Upper lobe of right lung (tissue), 1 donor: ENCODE results near the gene LDB3. TPM values are rescaled to one million over a fixed set of nuclear protein-coding genes. Genes with fewer than 3 reads are reported as not detected.

Experiments used
- ATAC-seq: fragments of 200-7000 bp; cut with Tn5 transposase; one replicate; pipeline ENCODE4 v1.9.1; 2020; ENCODE audit warnings: mild to moderate bottlenecking, moderate library complexity
- DNase-seq: peaks from one replicate; pipeline ENCODE4 v3.0.0-alpha.2; 2020
- H3K27ac ChIP-seq: fragments of 200-600 bp; one replicate; pipeline ENCODE4 v1.8.0; 2022
- H3K27me3 ChIP-seq: fragments of 200-600 bp; one replicate; pipeline ENCODE4 v1.8.0; 2022; ENCODE audit warnings: mild to moderate bottlenecking
- H3K36me3 ChIP-seq: fragments of 200-600 bp; one replicate; pipeline ENCODE4 v1.8.0; 2022
- H3K4me1 ChIP-seq: fragments of 200-600 bp; one replicate; pipeline ENCODE4 v1.8.0; 2022
- H3K4me3 ChIP-seq: fragments of 200-600 bp; one replicate; pipeline ENCODE4 v1.8.0; 2022; ENCODE audit warnings: mild to moderate bottlenecking
- H3K9me3 ChIP-seq: fragments of 200-600 bp; one replicate; pipeline ENCODE4 v1.8.0; 2022
- CTCF ChIP-seq: fragments of 200-600 bp; IDR thresholded peaks from one replicate; pipeline ENCODE4 v1.8.0; 2022; ENCODE audit warnings: antibody characterized with exemption
- intact Hi-C: fragments of 100-400 bp; cut with DNase I; formaldehyde crosslinking; loops from one replicate; pipeline ENCODE4 v1.11.0; 2022
- total RNA-seq: library from RNA; stranded (reverse); fragmentation: NEBNext Ultra II Directional; extraction: Animal tissue kit (Norgen Biotek cat#: 25700); gene quantifications from one replicate; pipeline ENCODE4 v1.2.1, GENCODE V29; 2021
- donor health status: DM: no; HTN: yes; CAD: no; lungs with severe emphysema.

LDB3 gene
- total RNA-seq, 1 donor from 2014 or later: 2.5 TPM

- no peaks in the 10 kb centered on the region for H3K27me3 ChIP-seq
- ATAC-seq (no peak), DNase-seq (no peak)
- TF ChIP-seq CTCF: no peak
- H3K4me3 ChIP-seq: no peak overlapping the region
- H3K4me1 ChIP-seq: peaks cover 4% of the 10 kb centered on the region
- H3K9me3 ChIP-seq: no peaks in the 10 kb centered on the region
- intact Hi-C loops: loop anchor here (10.0 kb wide), 1 partner anchor 205 kb away; no protein-coding TSS in a partner anchor
- no peak overlapping the region for H3K27ac ChIP-seq
- H3K36me3 ChIP-seq: no peaks in the 10 kb centered on the region
Measured at GRCh38 chr10:86690231-86690630, 21.9 kb downstream of the LDB3 start.

GRCh38 chr10:86690657-86691084, 22.4 kb downstream of the LDB3 start:
- Histone ChIP-seq H3K9me3 (no peaks in the 10 kb centered on the region), H3K36me3 (no peaks in the 10 kb centered on the region), H3K27me3 (no peaks in the 10 kb centered on the region), H3K4me1 (peaks cover 4% of the 10 kb centered on the region), H3K27ac (no peak overlapping the region), H3K4me3 (no peak overlapping the region)
- DNase-seq (no peak), ATAC-seq (no peak)
- intact Hi-C loops: loop anchor here (10.0 kb wide), 1 partner anchor 204 kb away; no protein-coding TSS in a partner anchor
- no peak for TF ChIP-seq CTCF

DNA sequence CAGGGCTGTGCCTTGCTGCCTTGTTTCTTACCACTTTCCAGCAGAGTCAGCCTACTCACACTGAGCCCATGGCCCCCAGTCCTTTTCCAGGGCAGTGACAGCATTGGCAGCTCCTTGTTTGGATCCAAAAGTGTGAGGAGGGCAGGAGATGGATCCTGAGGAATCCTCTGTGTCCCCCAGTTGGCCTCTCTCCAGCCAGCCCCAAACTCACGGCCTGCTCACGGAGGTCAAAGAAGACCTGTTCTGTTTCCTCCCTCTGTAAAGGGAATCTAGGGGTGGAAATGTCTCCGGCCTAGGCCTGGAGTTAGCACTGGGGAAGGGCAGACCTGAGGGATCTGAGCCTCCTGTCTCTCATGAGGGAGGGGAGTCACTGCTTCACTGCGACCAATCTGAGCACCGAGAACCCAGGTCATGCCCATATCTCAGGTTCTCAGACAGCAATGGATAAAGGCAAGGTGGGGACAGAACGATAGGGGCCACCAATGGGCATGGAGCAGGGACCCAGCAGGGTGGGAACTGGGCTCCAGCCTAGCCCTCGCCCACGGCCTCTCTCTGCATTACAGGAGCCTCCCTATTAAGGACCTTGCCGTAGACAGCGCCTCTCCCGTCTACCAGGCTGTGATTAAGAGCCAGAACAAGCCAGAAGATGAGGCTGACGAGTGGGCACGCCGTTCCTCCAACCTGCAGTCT, 23.2 kb downstream of the LDB3 start:
- TF ChIP-seq CTCF: no peak

DNA sequence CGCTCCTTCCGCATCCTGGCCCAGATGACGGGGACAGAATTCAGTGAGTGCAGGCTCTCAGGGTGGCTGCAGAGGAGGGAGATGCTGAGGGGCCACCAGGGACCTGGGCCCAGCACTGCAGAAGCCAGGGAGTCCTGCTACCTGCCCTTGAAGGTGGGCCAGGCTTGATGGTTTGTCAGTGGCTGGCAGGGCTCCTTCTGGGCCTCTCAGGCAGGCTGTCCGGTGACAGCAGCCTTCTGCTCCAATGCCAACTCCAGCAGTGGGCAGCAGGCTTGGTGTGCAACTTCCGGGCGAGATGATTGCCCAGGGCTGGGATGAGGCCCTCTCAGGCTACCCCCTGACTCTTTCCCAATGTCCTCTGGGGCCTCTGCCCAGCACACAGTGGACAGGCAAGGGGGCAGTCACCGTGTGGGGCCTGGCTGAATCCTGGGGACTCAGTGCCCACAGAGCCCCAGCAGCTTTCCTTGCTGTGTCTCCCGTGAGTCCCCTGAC, 23.8 kb downstream of the LDB3 start:
- intact Hi-C loops: loop anchor here (10.0 kb wide), 1 partner anchor 203 kb away; no protein-coding TSS in a partner anchor
- no peak overlapping the region for H3K27ac ChIP-seq
- ATAC-seq (no peak), DNase-seq (no peak)
- H3K36me3 ChIP-seq: no peaks in the 10 kb centered on the region
- no peaks in the 10 kb centered on the region for H3K9me3 ChIP-seq
- no peaks in the 10 kb centered on the region for H3K27me3 ChIP-seq
- H3K4me1 ChIP-seq: peaks cover 4% of the 10 kb centered on the region
- no peak for TF ChIP-seq CTCF
- H3K4me3 ChIP-seq: no peak overlapping the region

More for the DNA sequence above, 23.2 kb downstream of the LDB3 start:
- intact Hi-C loops: loop anchor here (10.0 kb wide), 1 partner anchor 203 kb away; no protein-coding TSS in a partner anchor
- DNase-seq (no peak), ATAC-seq (no peak)
- H3K4me1 ChIP-seq: peaks cover 4% of the 10 kb centered on the region
- H3K9me3 ChIP-seq: no peaks in the 10 kb centered on the region
- H3K27ac ChIP-seq: no peak overlapping the region
- no peak overlapping the region for H3K4me3 ChIP-seq
- no peaks in the 10 kb centered on the region for H3K27me3 ChIP-seq
- no peaks in the 10 kb centered on the region for H3K36me3 ChIP-seq

GRCh38 chr10:86692664-86693063, 24.4 kb downstream of the LDB3 start:
- DNase-seq (no peak), ATAC-seq (no peak)
- H3K4me3 ChIP-seq: no peak overlapping the region
- H3K4me1 ChIP-seq: peaks cover 4% of the 10 kb centered on the region
- H3K9me3 ChIP-seq: no peaks in the 10 kb centered on the region
- TF ChIP-seq CTCF: no peak
- H3K27ac ChIP-seq: no peak overlapping the region
- no peaks in the 10 kb centered on the region for H3K36me3 ChIP-seq
- intact Hi-C loops: loop anchor here (10.0 kb wide), 1 partner anchor 202 kb away; no protein-coding TSS in a partner anchor
- H3K27me3 ChIP-seq: no peaks in the 10 kb centered on the region
